Adrenal gland (tissue), 12 donors: Measurements from ENCODE around the gene SH2D7. TPM values are rescaled to one million over a fixed set of nuclear protein-coding genes. Genes with fewer than 3 reads are reported as not detected.

ENCODE experiments used
- DNase-seq, 7 donors: peaks; one replicate each; pipeline ENCODE4 v3.0.0-alpha.2; 2019 to 2020
- H3K27ac ChIP-seq, 5 donors: fragments of 200-600 bp; sonication (generic) in 4 of 5; 1 replicate in 3 of 5; 2 replicates in 2 of 5; pipeline versions ENCODE4 v1.5.1 to v1.8.0; 2016 to 2020; ENCODE audit warnings: mild to moderate bottlenecking in 1 of 5
- H3K27me3 ChIP-seq: fragments of 200-600 bp; 2 replicates; pipeline ENCODE4 v1.8.0; 2021
- H3K36me3 ChIP-seq, 2 donors: fragments of 200-600 bp; replicated peaks in 1 of 2; 1 replicate in 1 of 2; 2 replicates in 1 of 2; pipeline versions ENCODE4 v1.5.1 to v1.8.0; 2018 to 2022
- H3K4me1 ChIP-seq, 2 donors: fragments of 200-600 bp; replicated peaks in 1 of 2; 1 replicate in 1 of 2; 2 replicates in 1 of 2; pipeline versions ENCODE4 v1.5.1 to v1.8.0; 2018 to 2021
- H3K4me3 ChIP-seq, 4 donors: fragments of 200-600 bp; sonication (generic) in 3 of 4; one replicate each; pipeline ENCODE4 v1.5.1; 2016 to 2018
- H3K9me3 ChIP-seq, 3 donors: fragments of 200-600 bp; sonication (generic) in 1 of 3; replicated peaks in 1 of 3; 1 replicate in 2 of 3; 2 replicates in 1 of 3; pipeline versions ENCODE4 v1.5.1 to v1.8.0; 2016 to 2021
- CTCF ChIP-seq, 6 experiments: fragments of 450-650 bp in 4 of 6; fragments of 200-600 bp in 2 of 6; sonication (generic) in 1 of 6; IDR thresholded peaks; 1 replicate in 5 of 6; 2 replicates in 1 of 6; pipeline versions ENCODE4 v1.5.1 to v1.8.0; 2016 to 2021; ENCODE audit warnings: antibody characterized with exemption in 6 of 6, mild to moderate bottlenecking in 2 of 6, moderate library complexity in 1 of 6
- POLR2A ChIP-seq, 2 donors: fragments of 450-650 bp; IDR thresholded peaks; one replicate each; pipeline ENCODE4 v1.6.1; 2017; ENCODE audit warnings: antibody characterized with exemption in 2 of 2, mild to moderate bottlenecking in 2 of 2, moderate library complexity in 1 of 2
- WGBS, 4 donors: extraction: QIAGEN DNeasy Blood & Tissue Kit in 2 of 4; methylation state at CpG; one replicate each; pipeline versions ENCODE4 v1.1.5 to v1.1.7; 2013 to 2017; 5-methylcytosine and 5-hydroxymethylcytosine counted together
- intact Hi-C, 2 donors: fragments of 100-400 bp; cut with DNase I; formaldehyde crosslinking; loops; one replicate each; pipeline versions ENCODE4 v1.14.1 to v1.15.0; 2022 to 2023
- polyA plus RNA-seq, 3 donors: library from polyadenylated mRNA; stranded (reverse); fragments of 200-250 nt in 2 of 3; fragments of 350-450 nt in 1 of 3; fragmentation: Illumina TruSeq in 1 of 3; extraction: RNeasy Lipid Tissue Mini Kit (QIAGEN cat#74804) in 1 of 3; gene quantifications; one replicate each; pipeline ENCODE4 v1.2.3, GENCODE V29; 2013 to 2014
- total RNA-seq, 9 donors: library from RNA; depleted of rRNA in 4 of 9; stranded (reverse); fragments of >200 nt in 4 of 9; fragments of 120-200 nt in 1 of 9; fragmentation: NEBNext Ultra II Directional in 1 of 9; extraction: Animal tissue kit (Norgen Biotek cat#: 25700) in 1 of 9; gene quantifications; one replicate each; pipeline versions ENCODE4 v1.1.0 to v1.2.4, GENCODE V29; 2013 to 2023
- donor health status: healthy with polysubstance abuse.
- donor health status: Bipolar disorder and iron deficiency.
- donor health status: DM: yes; HTN: yes; CAD: no.
- donor health status: DM: no; HTN: no; CAD: no.
- donor health status: DM: no; HTN: no; CAD: no.
- donor health status: DM: yes; HTN: yes; CAD: no.

Gene SH2D7
- total and polyA plus RNA-seq, 12 donors: not detected

DNA sequence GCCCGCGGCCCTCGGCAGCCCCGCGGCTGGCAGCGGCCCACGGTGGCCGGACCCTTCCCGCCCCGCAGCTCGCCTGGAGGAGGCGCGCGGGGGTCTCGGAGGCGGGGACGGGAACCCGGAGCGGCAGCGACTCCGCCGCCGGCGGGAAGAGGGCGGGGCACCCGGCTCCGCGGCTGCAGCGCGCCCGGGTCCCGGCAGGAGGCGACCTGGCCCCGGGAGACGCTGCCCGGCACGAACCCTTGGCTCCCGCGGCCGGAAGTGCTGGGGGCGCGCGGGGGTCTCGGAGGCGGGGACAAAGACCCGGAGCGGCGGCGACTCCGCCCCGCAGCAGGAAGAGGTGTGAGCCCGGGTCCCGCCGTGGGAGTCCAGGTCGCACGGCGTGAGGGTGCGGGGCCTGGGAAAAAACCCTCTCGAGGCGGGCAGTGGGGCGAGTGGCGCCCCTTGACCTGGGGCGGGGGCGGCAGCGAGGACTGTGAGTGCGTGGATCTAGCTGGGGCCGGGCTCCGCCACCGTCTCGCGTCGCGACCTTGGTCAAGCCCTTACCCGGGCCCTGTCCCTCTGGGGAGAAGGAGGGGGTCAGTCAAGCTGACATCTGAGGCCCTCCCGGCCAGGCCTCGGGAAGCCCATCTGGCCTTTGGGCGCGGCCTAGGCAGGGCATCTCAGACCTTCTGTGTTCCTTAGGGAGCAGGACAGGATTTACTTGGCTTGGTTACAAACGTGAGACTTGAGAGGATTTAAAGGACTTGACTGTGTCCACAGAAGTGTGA, 39.1 kb downstream of the SH2D7 start, which contains the start of gene CIB2:
TSS of gene CIB2 (minus strand) at position 151 of the 767 bp plus-strand sequence. CDS start 230 bp downstream, outside the sequence.
- intact Hi-C loops: loop anchor here in 1 of 2 donors (5.0 kb wide), 1 partner anchor 61 kb away; no protein-coding TSS in a partner anchor
- TF ChIP-seq CTCF (IDR thresholded peaks at IDR 0.05) (peak; percentile 11 to 90 (median 68)), POLR2A (IDR thresholded peaks at IDR 0.05) (peak; percentile 14 to 50)
- peak; percentile 56 to 70 (median 62) for DNase-seq
- H3K9me3 ChIP-seq: no peaks in the 10 kb centered on the region
- WGBS, 4 donors: 0 to 2% (median 0%) methylated on average over 5 to 79 of the region's 79 CpGs
- peaks cover 7 to 9% of the 10 kb centered on the region in 2 donors for H3K4me1 ChIP-seq
- H3K36me3 ChIP-seq: no peaks in the 10 kb centered on the region
- peak within 1 kb of the TSS in 3 of 5 donors; percentile 68 to 81 (median 73) for H3K27ac ChIP-seq
- no peaks in the 10 kb centered on the region for H3K27me3 ChIP-seq
- H3K4me3 ChIP-seq: peak within 1 kb of the TSS in 3 of 4 donors; percentile 57 to 73 (median 71)

- no peaks in the 10 kb centered on the region for H3K36me3 ChIP-seq
- 91 to 97% (median 95%) methylated on average over 2 of the region's 2 CpGs for WGBS, 4 donors
- no peaks in the 10 kb centered on the region for H3K27me3 ChIP-seq
- TF ChIP-seq CTCF (IDR thresholded peaks at IDR 0.05): no peak
- no peak for TF ChIP-seq POLR2A (IDR thresholded peaks at IDR 0.05)
- H3K4me3 ChIP-seq: no peak overlapping the region
- intact Hi-C loops: loop anchor here in 1 of 2 donors (5.0 kb wide), 1 partner anchor 58 kb away; no protein-coding TSS in a partner anchor
- no peak overlapping the region for H3K27ac ChIP-seq
- no peak for DNase-seq
- H3K9me3 ChIP-seq: no peaks in the 10 kb centered on the region
- H3K4me1 ChIP-seq: peaks cover 7 to 9% of the 10 kb centered on the region in 2 donors
Measured at GRCh38 chr15:78133801-78134200, 41.4 kb downstream of the SH2D7 start.

DNA sequence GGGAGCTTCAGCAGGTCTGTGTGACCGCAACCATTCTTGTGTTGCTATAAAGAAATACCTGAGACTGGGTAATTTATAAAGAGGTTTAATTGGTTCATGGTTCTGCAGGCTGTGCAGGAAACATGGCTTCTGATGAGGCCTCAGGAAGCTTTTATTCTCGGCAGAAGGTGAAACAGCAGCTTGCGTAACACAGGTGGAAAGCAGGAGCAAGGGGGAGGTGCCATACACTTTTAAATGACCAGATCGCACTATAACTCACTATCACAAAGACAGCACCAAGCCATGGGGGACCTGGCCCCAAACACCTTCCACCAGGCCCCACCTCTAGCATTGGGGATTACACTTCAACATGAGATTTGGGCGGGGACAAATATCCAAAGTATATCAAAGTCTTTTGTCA, 47.2 kb downstream of the SH2D7 start:
- Histone ChIP-seq H3K27me3 (no peaks in the 10 kb centered on the region), H3K9me3 (no peaks in the 10 kb centered on the region), H3K4me3 (no peak overlapping the region), H3K4me1 (no peaks in the 10 kb centered on the region), H3K27ac (no peak overlapping the region), H3K36me3 (no peaks in the 10 kb centered on the region)
- DNase-seq: peak in 1 of 7 donors; percentile 24
- intact Hi-C loops: no loop called here
- 90 to 98% (median 92%) methylated on average over 5 of the region's 5 CpGs for WGBS, 4 donors
- TF ChIP-seq POLR2A (IDR thresholded peaks at IDR 0.05) (no peak), CTCF (IDR thresholded peaks at IDR 0.05) (no peak)

- Histone ChIP-seq H3K27me3 (no peaks in the 10 kb centered on the region), H3K27ac (no peak overlapping the region), H3K4me3 (no peak overlapping the region), H3K9me3 (no peaks in the 10 kb centered on the region), H3K4me1 (no peaks in the 10 kb centered on the region), H3K36me3 (no peaks in the 10 kb centered on the region)
- TF ChIP-seq CTCF (IDR thresholded peaks at IDR 0.05) (no peak), POLR2A (IDR thresholded peaks at IDR 0.05) (no peak)
- DNase-seq: no peak
- intact Hi-C loops: no loop called here
Measured at GRCh38 chr15:78140292-78140691, 47.9 kb downstream of the SH2D7 start.
